HEK293 (cell line): ENCODE measurements around the gene ASTN2.

Experiments used
- CTCF ChIA-PET: fragments of 350-600 bp; formaldehyde crosslinking; extraction: SDS; loops from one replicate; lab custom pipeline; 2021; ENCODE audit warnings: antibody characterized with exemption; lab: Yijun Ruan, JAX
- POLR2A ChIA-PET: fragments of 300-600 bp; formaldehyde crosslinking; extraction: SDS; loops from one replicate; lab custom pipeline; 2020; ENCODE audit warnings: antibody characterized with exemption, inconsistent platforms; lab: Yijun Ruan, JAX
- H3K27ac ChIP-seq: fragments of 200-500 bp; sonication (Bioruptor generic); 2 replicates; pipeline ENCODE4 v1.5.1; 2014; ENCODE audit warnings: low read depth, low read length, control low read depth, inconsistent platforms; ENCODE audit errors: extremely low read depth
- H3K36me3 ChIP-seq, 2 experiments: fragments of 200-500 bp in 1 of 2; sonication (Bioruptor generic) in 1 of 2; 1 replicate in 1 of 2; 2 replicates in 1 of 2; pipeline ENCODE4 v1.5.1; 2014 to 2017; ENCODE audit warnings: inconsistent platforms in 2 of 2, low read length in 2 of 2; ENCODE audit not compliant: control insufficient read depth in 2 of 2, insufficient read depth in 1 of 2
- H3K4me1 ChIP-seq: fragments of 200-500 bp; sonication (Bioruptor generic); 2 replicates; pipeline ENCODE4 v1.5.1; 2014; ENCODE audit warnings: mild to moderate bottlenecking, low read length, inconsistent platforms; ENCODE audit not compliant: control insufficient read depth, insufficient read depth
- H3K4me3 ChIP-seq: 2 replicates; pipeline ENCODE4 v1.5.1; 2011; ENCODE audit warnings: low read depth, mild to moderate bottlenecking, control low read depth, low read length, moderate library complexity
- H3K9me3 ChIP-seq: fragments of 200-500 bp; sonication (Bioruptor generic); 2 replicates; pipeline ENCODE4 v1.5.1; 2014; ENCODE audit warnings: low read depth, low read length, inconsistent platforms; ENCODE audit not compliant: control insufficient read depth, insufficient read depth
- ELK4 ChIP-seq: IDR thresholded peaks from 2 replicates; pipeline ENCODE4 v1.6.1; 2011; ENCODE audit warnings: mild to moderate bottlenecking, low read depth, low read length, borderline replicate concordance
- MEIS1 ChIP-seq: sonication (generic); formaldehyde crosslinking; IDR thresholded peaks from 2 replicates; pipeline ENCODE4 v1.8.1; 2022; ENCODE audit warnings: missing genetic modification reagents, mild to moderate bottlenecking, borderline replicate concordance
- SP2 ChIP-seq: fragments of 450-650 bp; formaldehyde crosslinking; IDR thresholded peaks from 2 replicates; pipeline ENCODE4 v1.5.1; 2016; ENCODE audit warnings: missing biosample characterization, missing genetic modification characterization
- ZBTB49 ChIP-seq: fragments of 450-650 bp; formaldehyde crosslinking; IDR thresholded peaks from 2 replicates; pipeline ENCODE4 v1.5.1; 2016; ENCODE audit warnings: missing biosample characterization, missing genetic modification characterization, low read depth
- ZBTB7A ChIP-seq: fragments of 450-650 bp; formaldehyde crosslinking; IDR thresholded peaks from 2 replicates; pipeline ENCODE4 v1.5.1; 2016; ENCODE audit warnings: low read depth, missing biosample characterization, missing genetic modification characterization
- ZNF132 ChIP-seq: fragments of 450-650 bp; formaldehyde crosslinking; IDR thresholded peaks from 2 replicates; pipeline ENCODE4 v1.5.1; 2017; ENCODE audit warnings: missing biosample characterization, missing genetic modification characterization, borderline replicate concordance
- ZNF133 ChIP-seq: fragments of 450-650 bp; formaldehyde crosslinking; IDR thresholded peaks from 2 replicates; pipeline ENCODE4 v1.5.1; 2016; ENCODE audit warnings: missing biosample characterization, missing genetic modification characterization
- ZNF16 ChIP-seq: fragments of 450-650 bp; formaldehyde crosslinking; IDR thresholded peaks from 2 replicates; pipeline ENCODE4 v1.5.1; 2016; ENCODE audit warnings: low read depth, missing biosample characterization, missing genetic modification characterization
- ZNF184 ChIP-seq: fragments of 450-650 bp; IDR thresholded peaks from 2 replicates; pipeline ENCODE4 v1.5.1; 2018; ENCODE audit warnings: missing biosample characterization, mild to moderate bottlenecking, missing genetic modification characterization
- ZNF26 ChIP-seq: fragments of 450-650 bp; formaldehyde crosslinking; IDR thresholded peaks from 2 replicates; pipeline ENCODE4 v1.5.1; 2016; ENCODE audit warnings: missing biosample characterization, missing genetic modification characterization
- ZNF274 ChIP-seq, 2 experiments: fragments of 200-500 bp in 1 of 2; fragments of 450-650 bp in 1 of 2; sonication (Bioruptor generic) in 1 of 2; formaldehyde crosslinking in 1 of 2; IDR thresholded peaks; 2 replicates each; pipeline versions ENCODE4 v1.5.1 to v1.6.1; 2014 to 2016; ENCODE audit warnings: borderline replicate concordance in 1 of 2, inconsistent platforms in 1 of 2, low read length in 1 of 2, missing biosample characterization in 1 of 2, missing genetic modification characterization in 1 of 2
- ZNF292 ChIP-seq: fragments of 450-650 bp; formaldehyde crosslinking; IDR thresholded peaks from 2 replicates; pipeline ENCODE4 v1.5.1; 2016; ENCODE audit warnings: low read depth, missing biosample characterization, missing genetic modification characterization, borderline replicate concordance
- ZNF350 ChIP-seq: fragments of 450-650 bp; formaldehyde crosslinking; IDR thresholded peaks from 2 replicates; pipeline ENCODE4 v1.5.0; 2017; ENCODE audit warnings: missing biosample characterization, mild to moderate bottlenecking, missing genetic modification characterization
- ZNF416 ChIP-seq: fragments of 450-650 bp; formaldehyde crosslinking; IDR thresholded peaks from 2 replicates; pipeline ENCODE4 v1.5.1; 2016; ENCODE audit warnings: missing biosample characterization, missing genetic modification characterization
- ZNF513 ChIP-seq: fragments of 450-650 bp; IDR thresholded peaks from 2 replicates; pipeline ENCODE4 v1.5.1; 2018; ENCODE audit warnings: missing biosample characterization, missing genetic modification characterization
- ZNF518A ChIP-seq: fragments of 450-650 bp; formaldehyde crosslinking; conservative IDR thresholded peaks from 2 replicates; pipeline ENCODE4 v1.5.1; 2016; ENCODE audit warnings: low read depth, missing biosample characterization, missing genetic modification characterization
- ZNF544 ChIP-seq: fragments of 450-650 bp; formaldehyde crosslinking; IDR thresholded peaks from 2 replicates; pipeline ENCODE4 v1.5.0; 2017; ENCODE audit warnings: missing biosample characterization, missing genetic modification characterization
- ZNF555 ChIP-seq: fragments of 450-650 bp; formaldehyde crosslinking; conservative IDR thresholded peaks from 2 replicates; pipeline ENCODE4 v1.5.1; 2017; ENCODE audit warnings: missing biosample characterization, mild to moderate bottlenecking, missing genetic modification characterization, inconsistent platforms
- ZNF624 ChIP-seq: fragments of 450-650 bp; formaldehyde crosslinking; IDR thresholded peaks from 2 replicates; pipeline ENCODE4 v1.5.1; 2017; ENCODE audit warnings: missing biosample characterization, missing genetic modification characterization
- ZSCAN5A ChIP-seq: fragments of 450-650 bp; formaldehyde crosslinking; IDR thresholded peaks from 2 replicates; pipeline ENCODE4 v1.5.1; 2016; ENCODE audit warnings: missing biosample characterization, missing genetic modification characterization

ASTN2 gene

GRCh38 chr9:116868201-116868600 is 546.7 kb downstream of the ASTN2 start:
- no peaks in the 10 kb centered on the region for H3K9me3 ChIP-seq
- no peak overlapping the region for H3K27ac ChIP-seq
- POLR2A ChIA-PET = no interaction called here
- no peaks in the 10 kb centered on the region for H3K4me1 ChIP-seq
- H3K4me3 ChIP-seq = no peak overlapping the region
- no peak for TF ChIP-seq ZBTB49 (tag by site-specific recombination)
- no peak for TF ChIP-seq SP2 (tag by site-specific recombination)
- no peak for TF ChIP-seq ZNF133 (tag by site-specific recombination)
- TF ChIP-seq ZNF350 = no peak
- TF ChIP-seq ZNF513 = no peak
- TF ChIP-seq ZBTB7A (tag by site-specific recombination) = no peak
- TF ChIP-seq ZNF274 (IDR thresholded peaks at IDR 0.05; ENCODE audit: low read length) = no peak
- TF ChIP-seq ZNF274 (tag by site-specific recombination; IDR thresholded peaks at IDR 0.05; ENCODE audit: borderline replicate concordance) = no peak
- TF ChIP-seq ZNF624 (tag by site-specific recombination) = no peak
- no peak for TF ChIP-seq ZNF292
- no peak for TF ChIP-seq ZNF416
- no peak for TF ChIP-seq ZSCAN5A (tag by site-specific recombination)
- TF ChIP-seq ZNF555 = no peak
- H3K36me3 ChIP-seq = no peaks in the 10 kb centered on the region
- CTCF ChIA-PET = interaction anchor here (2.4 kb wide), 1 partner anchor 131 kb away, joined by 9 read pairs; no protein-coding TSS in a partner anchor

- H3K27ac ChIP-seq = no peak overlapping the region
- no peaks in the 10 kb centered on the region for H3K4me1 ChIP-seq
- ChIA-PET CTCF (interaction anchor here (0.6 to 8.4 kb wide), 30 partner anchors 8 to 728 kb away, joined by 3 to 318 read pairs (median 5); no protein-coding TSS in a partner anchor), POLR2A (interaction anchor here (1.9 kb wide), 1 partner anchor 124 kb away, joined by 5 read pairs; no protein-coding TSS in a partner anchor)
- no peaks in the 10 kb centered on the region for H3K9me3 ChIP-seq
- no peak overlapping the region for H3K4me3 ChIP-seq
- no peaks in the 10 kb centered on the region for H3K36me3 ChIP-seq
- TF ChIP-seq ZSCAN5A (tag by site-specific recombination) = no peak
- TF ChIP-seq ZNF132 (tag by site-specific recombination) = no peak
- no peak for TF ChIP-seq ZNF544
- TF ChIP-seq ZNF184 (tag by site-specific recombination) = no peak
- no peak for TF ChIP-seq ZNF26 (tag by site-specific recombination)
- no peak for TF ChIP-seq MEIS1 (CRISPR knock-in tag)
- no peak for TF ChIP-seq ZNF16 (tag by site-specific recombination)
- TF ChIP-seq ELK4 = no peak
- no peak for TF ChIP-seq ZNF518A
Observed at GRCh38 chr9:116861321-116861720, 553.5 kb downstream of the ASTN2 start.
